CD4-positive, CD25-positive, alpha-beta regulatory T cell (primary cell): Measurements from ENCODE around the gene HOXC5. TPM values are rescaled to one million over a fixed set of nuclear protein-coding genes. Genes with fewer than 3 reads are reported as not detected.

ENCODE experiments used
- ATAC-seq, 2 donors: fragments of 150-1000 bp; cut with Tn5 transposase; one replicate each; pipeline ENCODE4 v1.10.0; 2021; ENCODE audit warnings: low read depth in 2 of 2, moderate number of reproducible peaks in 2 of 2, moderate library complexity in 1 of 2
- DNase-seq, 3 donors: peaks; one replicate each; pipeline versions ENCODE4 v3.0.0 to v3.0.0-alpha.2; 2012 to 2022; ENCODE audit warnings: mixed read lengths in 1 of 3
- H3K27ac ChIP-seq: one replicate; pipeline ENCODE4 v1.7.0; 2013; ENCODE audit warnings: mild to moderate bottlenecking, low read length; ENCODE audit not compliant: insufficient read depth, poor library complexity, severe bottlenecking
- H3K27me3 ChIP-seq: one replicate; pipeline ENCODE4 v1.7.0; 2013; ENCODE audit warnings: low read length; ENCODE audit not compliant: control insufficient read depth, insufficient read depth
- H3K36me3 ChIP-seq: one replicate; pipeline ENCODE4 v1.7.0; 2013; ENCODE audit warnings: mild to moderate bottlenecking, low read length, moderate library complexity; ENCODE audit not compliant: control insufficient read depth, insufficient read depth
- H3K4me1 ChIP-seq: 2 replicates; pipeline ENCODE4 v1.7.0; 2013; ENCODE audit warnings: mild to moderate bottlenecking, low read length; ENCODE audit not compliant: insufficient read depth, control insufficient read depth, poor library complexity, severe bottlenecking
- H3K4me3 ChIP-seq: one replicate; pipeline ENCODE4 v1.7.0; 2013; ENCODE audit warnings: low read depth, mild to moderate bottlenecking, low read length, moderate library complexity
- H3K9me3 ChIP-seq, 2 experiments: 1 replicate in 1 of 2; 2 replicates in 1 of 2; pipeline ENCODE4 v1.7.0; 2013; ENCODE audit warnings: low read length in 2 of 2, mild to moderate bottlenecking in 1 of 2, moderate library complexity in 1 of 2; ENCODE audit not compliant: control insufficient read depth in 2 of 2
- H3K27ac Mint-ChIP-seq, 3 donors: one replicate each; pipeline ENCODE4 v1.8.0; 2020 to 2022; ENCODE audit warnings: mild to moderate bottlenecking in 3 of 3, mixed read lengths in 3 of 3, moderate library complexity in 2 of 3
- H3K27me3 Mint-ChIP-seq: one replicate; pipeline ENCODE4 v1.8.0; 2022; ENCODE audit warnings: mild to moderate bottlenecking, mixed read lengths
- H3K36me3 Mint-ChIP-seq: one replicate; pipeline ENCODE4 v1.8.0; 2020; ENCODE audit warnings: mixed read lengths
- H3K4me1 Mint-ChIP-seq, 4 donors: one replicate each; pipeline ENCODE4 v1.8.0; 2020 to 2022; ENCODE audit warnings: mixed read lengths in 4 of 4, mild to moderate bottlenecking in 1 of 4
- H3K4me3 Mint-ChIP-seq, 4 donors: one replicate each; pipeline ENCODE4 v1.8.0; 2020 to 2022; ENCODE audit warnings: mild to moderate bottlenecking in 4 of 4, mixed read lengths in 4 of 4, moderate library complexity in 3 of 4
- H3K9me3 Mint-ChIP-seq, 7 donors: one replicate each; pipeline ENCODE4 v1.8.0; 2020 to 2022; ENCODE audit warnings: mixed read lengths in 7 of 7, mild to moderate bottlenecking in 3 of 7, moderate library complexity in 2 of 7
- polyA plus RNA-seq, 4 donors: library from polyadenylated mRNA; unstranded; fragments of 300-500 nt; fragmentation: Illumina TruSeq; gene quantifications; one replicate each; pipeline ENCODE4 v1.2.3, GENCODE V29; 2021
- total RNA-seq: library from RNA; stranded (reverse); gene quantifications from one replicate; pipeline ENCODE4 v1.2.3, GENCODE V29; 2022

HOXC5 gene
- total and polyA plus RNA-seq, 5 donors from 2014 or later: not detected

- no peak overlapping the region for H3K27ac Mint-ChIP-seq
- peaks cover 99% of the 10 kb centered on the region for H3K27me3 Mint-ChIP-seq
- H3K4me1 ChIP-seq: peaks cover 47% of the 10 kb centered on the region
- H3K27ac ChIP-seq: no peak overlapping the region
- H3K27me3 ChIP-seq: peaks cover 35% of the 10 kb centered on the region
- H3K36me3 Mint-ChIP-seq: no peaks in the 10 kb centered on the region
- peaks cover 6 to 53% (median 18%) of the 10 kb centered on the region in 4 donors for H3K4me1 Mint-ChIP-seq
- no peaks in the 10 kb centered on the region for H3K9me3 ChIP-seq
- peak overlapping the region; percentile 71 to 86 (median 78) for H3K4me3 Mint-ChIP-seq
- H3K4me3 ChIP-seq: peak overlapping the region; percentile 51
- no peak for DNase-seq
- peak in 1 of 2 donors; percentile 26 for ATAC-seq
- no peaks in the 10 kb centered on the region for H3K36me3 ChIP-seq
- peaks cover 0 to 3% (median 0%) of the 10 kb centered on the region in 7 donors for H3K9me3 Mint-ChIP-seq
Observed at GRCh38 chr12:53996240-53997203, 36.3 kb upstream of the HOXC5 start.

GRCh38 chr12:53997204-53998109 is 35.4 kb upstream of the HOXC5 start:
- no peak overlapping the region for H3K27ac ChIP-seq
- no peak overlapping the region for H3K4me3 ChIP-seq
- no peaks in the 10 kb centered on the region for H3K36me3 ChIP-seq
- Mint-ChIP-seq H3K4me1 (peaks cover 6 to 53% (median 22%) of the 10 kb centered on the region in 4 donors), H3K9me3 (peaks cover 0 to 3% (median 0%) of the 10 kb centered on the region in 7 donors), H3K27me3 (peaks cover 99% of the 10 kb centered on the region), H3K36me3 (no peaks in the 10 kb centered on the region), H3K4me3 (peak overlapping the region; percentile 33 to 79 (median 64)), H3K27ac (peak overlapping the region in 1 of 3 donors; percentile 60)
- peaks cover 47% of the 10 kb centered on the region for H3K4me1 ChIP-seq
- H3K27me3 ChIP-seq: peaks cover 34% of the 10 kb centered on the region
- DNase-seq (no peak), ATAC-seq (no peak)
- no peaks in the 10 kb centered on the region for H3K9me3 ChIP-seq

GRCh38 chr12:53998110-53998899 is 34.5 kb upstream of the HOXC5 start:
- DNase-seq (no peak), ATAC-seq (no peak)
- Histone ChIP-seq H3K27me3 (peaks cover 33% of the 10 kb centered on the region), H3K27ac (no peak overlapping the region), H3K36me3 (no peaks in the 10 kb centered on the region), H3K4me1 (peaks cover 47% of the 10 kb centered on the region), H3K9me3 (no peaks in the 10 kb centered on the region), H3K4me3 (no peak overlapping the region)
- Mint-ChIP-seq H3K4me3 (peak overlapping the region in 2 of 4 donors; percentile 71 to 79), H3K27me3 (peaks cover 99% of the 10 kb centered on the region), H3K4me1 (peaks cover 6 to 52% (median 23%) of the 10 kb centered on the region in 4 donors), H3K9me3 (peaks cover 0 to 3% (median 0%) of the 10 kb centered on the region in 7 donors), H3K36me3 (no peaks in the 10 kb centered on the region), H3K27ac (no peak overlapping the region)

- Histone ChIP-seq H3K9me3 (no peaks in the 10 kb centered on the region), H3K4me1 (peaks cover 47% of the 10 kb centered on the region), H3K27ac (no peak overlapping the region), H3K4me3 (no peak overlapping the region), H3K27me3 (peaks cover 34% of the 10 kb centered on the region), H3K36me3 (no peaks in the 10 kb centered on the region)
- Mint-ChIP-seq H3K9me3 (peaks cover 0 to 3% (median 0%) of the 10 kb centered on the region in 7 donors), H3K36me3 (no peaks in the 10 kb centered on the region), H3K27ac (no peak overlapping the region), H3K4me1 (peaks cover 6 to 48% (median 20%) of the 10 kb centered on the region in 4 donors), H3K27me3 (peaks cover 99% of the 10 kb centered on the region), H3K4me3 (peak overlapping the region in 2 of 4 donors; percentile 38 to 71)
- DNase-seq: no peak
- no peak for ATAC-seq
Observed at GRCh38 chr12:53998900-53999236, 34.0 kb upstream of the HOXC5 start.

- Histone ChIP-seq H3K27me3 (peaks cover 39% of the 10 kb centered on the region), H3K9me3 (no peaks in the 10 kb centered on the region), H3K36me3 (no peaks in the 10 kb centered on the region), H3K4me3 (no peak overlapping the region), H3K27ac (no peak overlapping the region), H3K4me1 (peaks cover 43% of the 10 kb centered on the region)
- no peaks in the 10 kb centered on the region for H3K36me3 Mint-ChIP-seq
- H3K4me1 Mint-ChIP-seq: peaks cover 6 to 41% (median 18%) of the 10 kb centered on the region in 4 donors
- H3K27ac Mint-ChIP-seq: no peak overlapping the region
- DNase-seq (no peak), ATAC-seq (no peak)
- H3K9me3 Mint-ChIP-seq: peaks cover 0 to 4% (median 0%) of the 10 kb centered on the region in 7 donors
- H3K4me3 Mint-ChIP-seq: peak overlapping the region; percentile 56 to 73 (median 66)
- H3K27me3 Mint-ChIP-seq: peaks cover 99% of the 10 kb centered on the region
Observed at GRCh38 chr12:53999559-54000115, 33.2 kb upstream of the HOXC5 start.

- ATAC-seq (no peak), DNase-seq (no peak)
- Mint-ChIP-seq H3K27ac (no peak within 1 kb of the TSS), H3K27me3 (peaks cover 99% of the 10 kb centered on the region), H3K36me3 (no peaks in the 10 kb centered on the region), H3K4me1 (peaks cover under 1 to 36% (median 15%) of the 10 kb centered on the region in 4 donors), H3K4me3 (peak within 1 kb of the TSS; percentile 56 to 73 (median 66)), H3K9me3 (peaks cover 0 to 4% (median 0%) of the 10 kb centered on the region in 7 donors)
- Histone ChIP-seq H3K4me3 (no peak within 1 kb of the TSS), H3K27ac (no peak within 1 kb of the TSS), H3K27me3 (peaks cover 41% of the 10 kb centered on the region), H3K9me3 (no peaks in the 10 kb centered on the region), H3K36me3 (no peaks in the 10 kb centered on the region), H3K4me1 (peaks cover 35% of the 10 kb centered on the region)
Observed at GRCh38 chr12:54000116-54001114, 32.4 kb upstream of the HOXC5 start, which contains the start of gene HOXC9. HOXC9 (plus strand) TSS chr12:54000161; CDS start chr12:54000189, 28 bp downstream.
